Neural cell (in vitro differentiated cells): ENCODE results near the gene CHURC1.

Experiments
- CTCF ChIP-seq: fragments of 450-650 bp; IDR thresholded peaks from 2 replicates; pipeline ENCODE4 v1.5.1; 2014; ENCODE audit warnings: antibody characterized with exemption, mild to moderate bottlenecking, moderate library complexity; ENCODE audit not compliant: poor library complexity, severe bottlenecking
- EP300 ChIP-seq: fragments of 450-650 bp; conservative IDR thresholded peaks from 2 replicates; pipeline ENCODE4 v1.6.1; 2014; ENCODE audit warnings: antibody characterized with exemption, mild to moderate bottlenecking, moderate library complexity; ENCODE audit not compliant: poor library complexity, severe bottlenecking
- EZH2 ChIP-seq: fragments of 200-600, 300-800 bp; shearing (Covaris generic), sonication (generic); IDR thresholded peaks from 2 replicates; pipeline ENCODE4 v1.6.1; 2014; ENCODE audit warnings: antibody characterized with exemption, low read length, borderline replicate concordance, mild to moderate bottlenecking; ENCODE audit not compliant: insufficient read depth, poor library complexity, severe bottlenecking
- POLR2AphosphoS5 ChIP-seq: IDR thresholded peaks from 2 replicates; pipeline ENCODE4 v1.6.1; 2012
- SMC3 ChIP-seq: fragments of 450-650 bp; conservative IDR thresholded peaks from 2 replicates; pipeline ENCODE4 v1.6.1; 2014; ENCODE audit warnings: antibody characterized with exemption, mild to moderate bottlenecking, moderate library complexity; ENCODE audit not compliant: poor library complexity

DNA sequence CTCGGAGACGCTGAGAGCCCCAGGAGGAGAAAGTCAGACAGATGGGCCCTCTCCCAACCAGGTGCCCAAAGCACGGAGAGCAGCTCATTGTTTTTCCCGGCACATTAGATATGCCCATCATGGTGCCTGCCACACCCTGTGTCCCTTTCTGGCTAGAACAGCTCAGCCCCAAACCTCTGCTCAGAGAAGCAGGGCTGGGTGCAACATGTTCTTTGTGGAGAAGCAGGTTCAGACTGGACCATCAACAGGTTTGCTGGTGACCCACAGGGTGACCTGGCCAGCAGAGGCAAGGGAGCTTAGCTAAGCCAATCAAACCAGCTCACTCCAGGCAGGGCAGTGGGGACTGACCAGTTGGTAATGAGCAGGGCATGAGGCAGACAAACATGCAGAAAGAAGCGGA is 44.5 kb downstream of the CHURC1 start:
- TF ChIP-seq EZH2, result no peak
- TF ChIP-seq SMC3, result no peak
- TF ChIP-seq CTCF, result no peak
- no peak for TF ChIP-seq POLR2AphosphoS5
- TF ChIP-seq EP300, result no peak
